Measurements from ENCODE around the gene MTM1.

The MTM1 gene

GRCh38 chrX:150607201-150607600 is 38.8 kb downstream of the MTM1 start:
- DNase-seq = no peak

DNA sequence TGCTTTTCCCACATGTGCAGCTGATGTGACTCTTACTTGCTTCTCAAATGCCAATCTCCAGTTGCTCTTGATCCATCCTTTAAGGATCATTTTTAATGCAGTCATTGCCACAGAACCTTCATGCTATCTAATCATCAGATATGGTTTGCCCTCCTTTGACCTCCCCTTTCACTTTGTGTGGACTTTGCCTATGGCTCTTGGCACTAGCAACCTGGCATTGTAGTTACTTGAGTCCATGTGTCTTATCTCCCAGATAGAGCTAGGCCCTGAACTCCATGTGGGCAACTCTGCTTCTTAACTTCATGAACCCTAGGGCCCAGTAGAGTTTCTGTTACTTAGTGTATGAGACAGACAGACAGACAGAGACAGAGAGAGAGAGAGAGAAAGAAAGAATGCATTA is 41.6 kb downstream of the MTM1 start:
- no peak for DNase-seq

- no peak for DNase-seq
Measured at GRCh38 chrX:150610446-150610845, 42.0 kb downstream of the MTM1 start.

- DNase-seq = no peak
Measured at GRCh38 chrX:150615356-150615755, 46.9 kb downstream of the MTM1 start.

DNA sequence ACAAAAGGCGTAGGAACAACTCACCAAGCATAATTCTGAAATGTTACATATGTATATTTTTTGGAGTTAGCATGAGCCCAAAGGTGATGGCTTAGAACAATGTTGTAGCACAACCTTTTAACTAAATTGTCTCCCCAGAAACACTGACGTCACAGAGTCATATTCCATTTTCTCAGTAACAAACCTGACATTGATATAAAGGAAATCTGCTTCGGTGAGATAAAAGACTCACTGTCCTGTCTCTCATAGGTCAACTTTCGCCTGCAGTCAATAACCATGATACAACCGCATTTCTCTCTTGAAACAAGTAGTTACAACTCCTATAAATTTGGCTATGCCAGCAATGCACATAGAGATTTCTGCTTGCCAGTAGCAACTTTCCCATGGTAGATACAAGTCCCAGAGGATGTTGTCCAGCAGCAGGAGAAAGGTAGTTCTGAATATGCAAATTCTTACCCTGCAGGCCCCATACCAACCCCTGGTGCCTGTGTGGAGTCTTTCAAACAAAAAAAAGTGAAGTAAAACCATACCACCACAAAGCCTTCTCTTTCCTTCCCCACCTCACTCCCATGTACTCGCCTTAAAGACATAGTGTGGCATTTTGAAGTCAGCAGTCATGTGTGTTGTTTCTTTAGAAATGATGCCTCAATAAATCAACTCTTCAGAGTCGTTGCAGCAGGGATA is 47.9 kb downstream of the MTM1 start:
- no peak for DNase-seq

DNA sequence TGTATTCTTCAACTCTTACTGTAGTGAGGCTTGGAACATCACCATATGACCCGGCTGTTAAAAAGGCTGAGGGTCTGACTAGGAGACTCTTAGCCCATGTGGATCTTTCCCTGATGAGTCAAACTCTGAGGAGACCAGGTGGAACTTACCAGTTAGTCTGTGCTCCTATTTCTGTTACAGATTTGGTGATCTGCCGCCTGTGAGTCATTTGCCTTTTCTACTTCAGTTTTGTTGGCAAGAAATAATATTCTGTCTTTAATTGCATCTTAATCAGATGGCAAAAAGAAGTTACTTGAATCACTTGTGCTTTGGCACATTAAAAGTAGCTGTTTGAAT is 48.4 kb downstream of the MTM1 start:
- DNase-seq = no peak

DNA sequence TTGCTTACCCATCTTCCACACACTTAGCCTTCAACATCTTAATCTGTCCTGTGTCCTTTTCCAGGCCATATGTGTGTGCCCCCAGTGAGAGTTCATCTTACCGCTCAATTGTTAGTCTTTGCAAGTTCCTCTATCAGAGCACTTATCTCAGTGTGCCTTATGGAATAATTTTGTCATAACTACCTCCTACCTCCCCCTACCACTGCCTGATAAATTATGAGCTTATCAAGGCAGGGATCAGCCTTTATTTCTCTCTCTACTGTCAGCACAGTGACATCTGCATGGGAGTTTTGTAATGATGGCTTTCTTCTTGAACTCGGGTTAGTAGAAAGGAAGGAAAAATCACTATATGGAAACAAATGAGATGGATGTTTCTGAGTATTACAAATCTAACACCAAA is 53.2 kb downstream of the MTM1 start:
- no peak for DNase-seq

- no peak for DNase-seq
Measured at GRCh38 chrX:150623583-150623982, 55.2 kb downstream of the MTM1 start.

DNA sequence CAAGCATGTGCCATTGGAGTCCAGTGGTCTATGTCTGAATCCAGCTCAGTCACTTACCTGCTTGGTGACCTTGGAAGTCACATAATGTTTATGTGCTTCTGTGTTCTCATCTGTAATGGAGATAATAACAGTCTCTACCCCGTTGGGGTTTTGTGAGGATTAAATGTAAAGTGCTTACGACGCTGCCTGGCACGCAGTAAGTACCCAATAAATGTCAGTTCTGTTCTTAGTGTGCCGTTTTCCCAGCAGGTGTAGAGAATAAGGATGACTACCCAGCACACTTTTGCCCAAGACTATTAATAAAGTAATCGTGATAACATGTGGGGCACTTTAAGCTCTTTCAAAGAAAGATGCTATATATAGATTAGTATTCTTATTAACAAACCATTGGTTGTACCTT is 56.7 kb downstream of the MTM1 start:
- no peak for DNase-seq

DNA sequence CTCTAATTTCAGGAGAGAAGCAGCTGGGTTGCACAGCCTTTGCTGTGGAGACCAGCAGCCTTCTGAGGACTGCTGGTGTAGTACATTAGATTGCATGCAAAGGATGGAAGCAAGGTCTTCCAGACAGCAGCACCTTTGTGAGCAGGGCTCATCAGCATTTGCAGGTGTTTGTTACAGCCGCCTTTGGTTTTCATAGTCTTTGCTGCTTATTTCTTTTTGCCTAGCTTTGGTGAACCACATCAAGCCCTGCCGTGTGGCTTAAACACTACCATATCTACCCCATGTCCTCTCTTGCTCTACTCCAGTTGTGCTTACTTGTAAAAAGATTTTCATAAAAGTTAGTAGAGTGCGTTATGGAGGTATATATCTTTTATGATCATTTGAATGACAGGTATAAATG is 57.5 kb downstream of the MTM1 start:
- no peak for DNase-seq

- no peak for DNase-seq
Measured at GRCh38 chrX:150627957-150628356, 59.5 kb downstream of the MTM1 start.

DNA sequence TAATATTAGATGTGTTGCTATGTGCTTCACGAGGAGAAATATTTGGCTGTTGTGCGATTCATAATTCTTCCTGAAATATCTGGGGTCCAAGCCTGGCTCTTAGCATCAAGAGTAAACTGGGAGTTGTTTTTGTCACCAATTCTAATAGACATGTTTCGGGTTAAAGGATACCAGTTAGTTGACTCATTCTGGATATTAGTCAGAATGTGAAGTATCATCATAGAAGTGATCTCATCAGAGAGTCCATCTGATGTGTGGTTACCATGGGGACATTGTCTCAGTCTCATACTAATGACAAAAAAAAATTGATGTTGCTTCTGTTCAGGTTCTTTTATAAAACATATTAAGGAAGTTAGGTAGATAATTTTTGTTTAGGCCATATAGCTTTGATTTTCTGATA is 67.5 kb downstream of the MTM1 start:
- no peak for DNase-seq

DNA sequence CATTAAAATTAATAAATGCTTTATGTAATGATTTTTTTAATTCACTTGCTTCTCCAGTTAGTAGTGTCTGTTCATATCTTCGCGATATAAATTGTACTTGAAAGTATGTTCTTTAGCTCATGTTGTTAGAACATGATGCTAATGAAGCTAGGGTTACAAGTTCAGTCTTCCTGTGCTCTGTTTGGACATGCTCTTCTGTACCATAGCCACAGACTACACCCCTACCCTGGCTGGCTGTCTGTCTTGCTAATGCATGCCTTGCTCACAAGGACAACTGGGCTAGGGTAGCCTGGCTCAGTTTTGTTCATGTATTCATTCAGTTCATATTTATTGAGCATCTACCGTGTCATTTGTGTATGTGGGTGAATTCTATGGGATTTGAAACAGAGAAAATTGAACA is 74.0 kb downstream of the MTM1 start:
- no peak for DNase-seq

DNA sequence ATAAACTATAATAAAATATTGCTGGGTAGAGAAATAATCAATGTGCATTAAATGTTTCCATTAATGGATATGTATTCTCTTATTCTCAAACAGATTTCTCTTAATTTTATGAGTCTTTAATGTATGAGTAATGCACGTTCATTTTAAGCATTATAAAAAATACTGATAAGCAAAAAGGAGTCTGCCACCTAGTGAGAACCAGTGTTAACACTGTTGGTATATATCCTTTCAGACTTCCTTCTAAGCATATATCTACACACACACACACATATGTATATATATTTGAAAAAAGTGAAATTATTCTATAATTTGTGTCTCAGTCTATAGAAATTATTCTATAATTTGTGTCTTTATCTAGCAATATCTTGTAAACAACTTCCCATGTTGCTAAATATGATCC is 74.8 kb downstream of the MTM1 start:
- DNase-seq = no peak

- DNase-seq = no peak
Measured at GRCh38 chrX:150643958-150644357, 75.5 kb downstream of the MTM1 start.

DNA sequence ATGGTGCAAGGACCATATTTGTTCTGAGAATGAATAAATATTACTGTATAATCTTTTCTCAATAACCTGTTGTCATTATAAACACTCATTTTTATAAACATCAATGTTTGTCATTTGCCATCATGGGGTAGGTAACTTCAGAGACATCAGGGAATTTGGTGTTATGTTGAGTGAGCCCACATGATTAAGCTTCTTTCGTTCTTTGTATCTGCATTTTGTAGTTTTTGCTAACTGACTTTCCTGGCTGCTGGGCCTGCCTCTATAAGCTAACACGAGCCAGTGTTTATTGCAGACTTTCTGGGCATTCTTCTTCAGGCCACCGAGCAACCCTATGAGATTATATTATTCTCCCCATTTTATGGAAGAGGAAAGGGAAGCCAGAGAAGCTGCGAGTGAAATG is 76.0 kb downstream of the MTM1 start:
- no peak for DNase-seq

DNA sequence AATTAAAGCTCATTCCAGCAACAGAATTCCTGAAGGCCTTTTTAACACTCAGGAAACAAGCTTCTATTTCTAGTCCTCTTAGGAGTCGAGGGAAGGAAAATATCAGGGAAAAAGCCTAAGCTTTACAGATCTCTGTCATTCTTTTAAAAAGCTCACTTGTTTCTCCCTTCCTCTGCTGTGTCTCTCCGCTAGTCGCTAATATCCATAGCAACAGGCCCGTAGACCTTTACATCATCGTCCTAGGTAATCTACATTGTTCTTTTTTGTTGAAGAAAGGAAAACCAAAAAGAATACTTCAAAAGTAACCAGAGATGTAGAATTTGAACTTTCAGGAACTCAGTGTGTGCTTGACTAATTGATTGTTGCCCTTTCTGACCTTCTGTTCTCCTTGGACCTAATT is 78.9 kb downstream of the MTM1 start:
- no peak for DNase-seq

GRCh38 chrX:150648296-150648940 is 80.0 kb downstream of the MTM1 start:
- DNase-seq = no peak

GRCh38 chrX:150649096-150649870 is 80.9 kb downstream of the MTM1 start:
- DNase-seq = no peak

GRCh38 chrX:150651906-150652305 is 83.5 kb downstream of the MTM1 start:
- no peak for DNase-seq

DNA sequence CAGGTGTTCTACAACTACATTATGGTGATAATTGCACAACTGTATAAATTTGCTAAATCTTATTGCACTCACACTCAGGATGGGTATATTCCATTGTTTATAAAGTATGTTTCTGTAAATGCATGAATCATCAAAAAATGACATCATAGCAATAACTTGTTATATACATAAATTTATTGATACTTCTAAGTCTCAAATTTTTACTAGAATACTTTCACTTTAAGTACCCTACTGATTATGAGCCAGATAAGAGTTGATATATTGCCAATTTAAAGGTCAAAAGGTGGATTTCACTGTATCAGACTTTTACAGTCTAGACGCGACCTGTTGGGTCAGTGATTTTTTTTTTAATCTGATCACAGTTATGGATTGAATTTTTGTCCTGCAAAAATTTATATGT is 87.4 kb downstream of the MTM1 start:
- DNase-seq = no peak

GRCh38 chrX:150663073-150663472 is 94.7 kb downstream of the MTM1 start:
- no peak for DNase-seq

GRCh38 chrX:150664290-150664689 is 95.9 kb downstream of the MTM1 start:
- no peak for DNase-seq

DNA sequence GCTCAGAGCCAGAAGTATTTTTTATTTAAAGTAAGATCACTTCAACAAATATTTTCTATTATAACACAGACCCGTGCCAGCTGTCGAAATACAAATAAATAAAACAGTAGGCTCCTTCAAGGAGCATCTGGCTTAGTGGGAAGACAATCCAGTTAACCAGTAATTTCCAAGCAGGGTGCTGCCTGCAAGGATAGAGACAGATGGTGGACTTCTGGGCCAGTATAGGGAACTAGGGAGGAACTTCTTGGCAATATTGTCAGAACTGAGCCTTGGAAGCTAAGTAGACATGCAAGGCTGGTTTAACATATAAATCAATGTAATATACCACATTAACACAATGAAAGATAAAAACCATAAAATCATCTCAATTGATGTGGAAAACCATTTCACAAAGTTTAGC is 107.8 kb downstream of the MTM1 start:
- DNase-seq = no peak
